PFSK-1 (cell line): ENCODE measurements around the gene RAB3GAP1.

Experiments used
- POLR2AphosphoS5 ChIP-seq: IDR thresholded peaks from 2 replicates; pipeline ENCODE4 v1.6.1; 2012; ENCODE audit warnings: low read depth, mild to moderate bottlenecking, control low read depth, low read length, moderate library complexity
- SIN3A ChIP-seq: IDR thresholded peaks from 2 replicates; pipeline ENCODE4 v1.6.1; 2012; ENCODE audit warnings: mild to moderate bottlenecking, low read length, moderate library complexity, borderline replicate concordance; ENCODE audit not compliant: insufficient read depth
- TAF1 ChIP-seq: IDR thresholded peaks from 2 replicates; pipeline ENCODE4 v1.6.1; 2012; ENCODE audit warnings: low read length, control low read depth, borderline replicate concordance; ENCODE audit not compliant: insufficient read depth
- TF ChIP-seq, protein P1 (sequence below), 2 experiments: IDR thresholded peaks; 2 replicates each; pipeline versions ENCODE4 v1.6.1 to v1.8.0; 2011 to 2012; ENCODE audit warnings: low read depth in 2 of 2, low read length in 2 of 2, control low read depth in 1 of 2, inconsistent platforms in 1 of 2, mild to moderate bottlenecking in 1 of 2, moderate library complexity in 1 of 2; ENCODE audit not compliant: insufficient read depth in 1 of 2

DNA sequence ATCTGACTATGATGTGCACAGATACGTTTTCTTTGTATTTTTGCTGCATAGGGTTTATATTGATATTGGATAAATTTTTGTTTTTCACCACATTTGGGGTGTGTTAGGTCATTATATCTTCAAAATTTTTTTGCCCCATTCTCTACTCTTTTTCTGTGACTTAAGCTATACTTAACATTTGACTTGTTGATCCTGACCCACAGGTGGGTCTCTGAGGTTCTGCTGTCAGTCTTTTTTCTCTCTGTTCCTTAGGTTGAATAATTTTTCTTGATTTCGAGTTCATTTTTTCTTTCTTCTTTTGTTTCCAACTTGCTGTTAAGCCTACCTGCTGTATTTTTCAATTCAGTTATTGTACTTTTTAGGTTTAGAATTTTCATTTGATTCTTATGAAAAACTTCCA lies 12.1 kb downstream of the RAB3GAP1 start:
- TF ChIP-seq SIN3A (no peak), POLR2AphosphoS5 (no peak), TAF1 (no peak)
- TF ChIP-seq, protein P1, sequence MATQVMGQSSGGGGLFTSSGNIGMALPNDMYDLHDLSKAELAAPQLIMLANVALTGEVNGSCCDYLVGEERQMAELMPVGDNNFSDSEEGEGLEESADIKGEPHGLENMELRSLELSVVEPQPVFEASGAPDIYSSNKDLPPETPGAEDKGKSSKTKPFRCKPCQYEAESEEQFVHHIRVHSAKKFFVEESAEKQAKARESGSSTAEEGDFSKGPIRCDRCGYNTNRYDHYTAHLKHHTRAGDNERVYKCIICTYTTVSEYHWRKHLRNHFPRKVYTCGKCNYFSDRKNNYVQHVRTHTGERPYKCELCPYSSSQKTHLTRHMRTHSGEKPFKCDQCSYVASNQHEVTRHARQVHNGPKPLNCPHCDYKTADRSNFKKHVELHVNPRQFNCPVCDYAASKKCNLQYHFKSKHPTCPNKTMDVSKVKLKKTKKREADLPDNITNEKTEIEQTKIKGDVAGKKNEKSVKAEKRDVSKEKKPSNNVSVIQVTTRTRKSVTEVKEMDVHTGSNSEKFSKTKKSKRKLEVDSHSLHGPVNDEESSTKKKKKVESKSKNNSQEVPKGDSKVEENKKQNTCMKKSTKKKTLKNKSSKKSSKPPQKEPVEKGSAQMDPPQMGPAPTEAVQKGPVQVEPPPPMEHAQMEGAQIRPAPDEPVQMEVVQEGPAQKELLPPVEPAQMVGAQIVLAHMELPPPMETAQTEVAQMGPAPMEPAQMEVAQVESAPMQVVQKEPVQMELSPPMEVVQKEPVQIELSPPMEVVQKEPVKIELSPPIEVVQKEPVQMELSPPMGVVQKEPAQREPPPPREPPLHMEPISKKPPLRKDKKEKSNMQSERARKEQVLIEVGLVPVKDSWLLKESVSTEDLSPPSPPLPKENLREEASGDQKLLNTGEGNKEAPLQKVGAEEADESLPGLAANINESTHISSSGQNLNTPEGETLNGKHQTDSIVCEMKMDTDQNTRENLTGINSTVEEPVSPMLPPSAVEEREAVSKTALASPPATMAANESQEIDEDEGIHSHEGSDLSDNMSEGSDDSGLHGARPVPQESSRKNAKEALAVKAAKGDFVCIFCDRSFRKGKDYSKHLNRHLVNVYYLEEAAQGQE (IDR thresholded peaks at IDR 0.05; ENCODE audit: insufficient read depth in 1 of 2, low read depth in 2 of 2, low read length in 2 of 2): no peak
